Stimulated activated CD8-positive, alpha-beta memory T cell treated with anti-CD3 and anti-CD28 coated beads, Interleukin-2, amount 100 ng/mL, for 48 hours (primary cell): Measurements from ENCODE around the gene STAT4.
"Not testable (repeated sequence)": the region's sequence is repeated elsewhere in the genome, so short reads cannot be mapped to it uniquely, and the experiment has no call there.

ENCODE experiments used
- DNase-seq, 2 donors: peaks; one replicate each; pipeline ENCODE4 v3.0.0-alpha.2; 2020; ENCODE audit warnings: low read depth in 2 of 2

Gene STAT4

DNA sequence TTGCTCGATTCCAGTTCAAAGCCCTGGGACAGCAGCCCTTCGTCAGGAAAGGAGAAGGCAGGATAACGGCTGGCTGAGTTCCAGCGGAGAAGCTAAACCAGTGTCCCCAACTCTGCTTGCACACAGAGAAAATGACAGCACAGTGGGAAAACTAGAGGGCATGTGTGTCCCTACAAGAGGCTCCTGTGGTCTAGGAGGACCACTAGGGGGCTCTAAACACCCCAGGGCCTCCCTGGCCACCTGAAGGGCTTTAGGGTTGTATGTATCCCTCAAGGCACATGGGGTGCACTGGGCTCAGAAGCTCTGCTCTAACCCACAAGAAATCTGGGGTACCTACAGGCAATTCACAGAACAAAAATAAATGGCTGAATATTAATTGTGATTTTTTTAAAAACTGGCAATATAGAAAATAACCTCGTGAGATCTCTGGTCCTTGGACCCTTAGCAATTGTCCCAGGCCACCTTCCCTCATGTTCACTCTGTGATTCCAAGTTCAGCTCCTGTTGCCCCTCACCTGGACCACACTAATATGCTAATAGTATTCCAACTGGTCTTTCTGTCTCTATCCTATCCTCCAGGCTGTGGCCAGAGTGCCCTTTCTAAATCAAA is 154.4 kb downstream of the STAT4 start:
- no peak for DNase-seq

DNA sequence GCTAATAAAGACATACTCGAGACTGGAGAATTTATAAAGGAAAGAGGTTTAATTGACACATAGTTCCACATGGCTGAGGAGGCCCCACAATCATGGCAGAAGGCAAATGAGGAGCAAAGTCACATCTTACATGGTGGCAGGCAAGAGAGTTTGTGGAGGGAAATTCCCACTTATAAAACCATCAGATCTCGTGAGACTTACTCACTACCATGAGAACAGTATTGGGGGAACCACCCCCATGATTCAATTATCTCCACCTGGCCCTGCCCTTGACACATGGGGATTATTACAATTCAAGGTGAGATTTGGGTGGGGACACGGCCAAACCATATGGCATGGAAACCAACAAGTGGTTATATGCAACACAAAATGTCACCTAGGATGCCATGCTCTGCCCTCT is 155.5 kb downstream of the STAT4 start:
- not testable (repeated sequence) for DNase-seq

- no peak for DNase-seq
These were observed 156.6 kb downstream of the STAT4 start for GRCh38 chr2:190994148-190994547.

- no peak for DNase-seq
These were observed 157.5 kb downstream of the STAT4 start for GRCh38 chr2:190993292-190993643.

DNA sequence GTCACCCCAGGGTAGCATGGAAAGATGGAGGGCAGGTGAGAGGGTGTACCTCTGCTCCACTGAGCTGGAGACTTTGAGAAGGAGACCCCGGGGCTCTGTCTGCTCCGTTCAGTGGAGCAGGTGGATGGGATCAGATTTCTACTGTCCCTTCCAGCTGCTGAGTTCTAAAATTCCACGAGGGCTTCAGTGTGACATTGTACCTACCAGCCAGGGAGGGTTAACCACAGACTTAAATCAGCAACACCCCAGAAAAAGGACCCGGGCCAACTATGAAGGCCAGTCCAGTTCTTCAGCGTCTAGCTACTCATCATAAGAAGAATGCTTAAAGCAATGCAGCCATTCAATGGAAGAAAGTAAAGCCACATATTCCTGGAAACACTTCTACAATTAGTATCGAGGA is 160.7 kb downstream of the STAT4 start:
- no peak for DNase-seq

DNA sequence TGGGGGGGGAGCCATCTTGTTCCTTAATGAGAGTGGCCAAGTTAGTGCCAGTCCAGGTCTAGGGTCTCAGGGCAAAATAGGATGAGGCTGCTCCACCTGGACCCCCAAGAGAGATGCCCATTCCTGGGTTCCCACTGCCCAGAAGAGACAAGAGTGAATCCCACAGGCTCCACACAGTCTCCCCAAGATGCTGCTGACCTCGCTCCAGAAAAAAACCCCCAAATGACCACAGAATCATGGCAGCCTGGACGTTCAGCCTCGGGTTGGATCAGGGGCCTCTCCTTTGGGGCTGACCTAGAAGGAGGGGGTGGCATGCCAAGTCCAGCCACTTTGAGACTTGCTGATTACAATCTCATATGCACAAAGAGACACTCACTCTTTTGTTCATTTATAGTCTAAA is 161.9 kb downstream of the STAT4 start:
- DNase-seq: no peak

- DNase-seq: no peak
These were observed 162.9 kb downstream of the STAT4 start for GRCh38 chr2:190987938-190988337.

DNA sequence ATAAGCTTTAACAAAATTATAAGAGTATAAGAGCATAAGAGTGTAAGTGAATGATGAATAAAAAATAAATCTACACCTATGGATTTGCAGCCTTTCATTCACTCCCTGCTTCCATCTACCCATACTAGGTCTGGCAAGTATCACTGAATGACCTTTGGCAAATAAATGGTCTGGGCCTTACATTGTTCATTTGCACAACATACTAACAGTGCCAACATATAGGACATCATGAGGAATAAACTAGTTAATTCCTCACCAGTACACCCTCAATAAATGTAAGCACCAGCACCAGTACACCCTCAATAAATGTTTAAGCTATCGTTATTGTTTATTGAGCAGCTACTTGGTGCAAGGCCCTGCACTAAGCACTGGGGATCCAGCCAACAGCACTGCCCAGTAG is 163.7 kb downstream of the STAT4 start:
- DNase-seq: no peak

DNA sequence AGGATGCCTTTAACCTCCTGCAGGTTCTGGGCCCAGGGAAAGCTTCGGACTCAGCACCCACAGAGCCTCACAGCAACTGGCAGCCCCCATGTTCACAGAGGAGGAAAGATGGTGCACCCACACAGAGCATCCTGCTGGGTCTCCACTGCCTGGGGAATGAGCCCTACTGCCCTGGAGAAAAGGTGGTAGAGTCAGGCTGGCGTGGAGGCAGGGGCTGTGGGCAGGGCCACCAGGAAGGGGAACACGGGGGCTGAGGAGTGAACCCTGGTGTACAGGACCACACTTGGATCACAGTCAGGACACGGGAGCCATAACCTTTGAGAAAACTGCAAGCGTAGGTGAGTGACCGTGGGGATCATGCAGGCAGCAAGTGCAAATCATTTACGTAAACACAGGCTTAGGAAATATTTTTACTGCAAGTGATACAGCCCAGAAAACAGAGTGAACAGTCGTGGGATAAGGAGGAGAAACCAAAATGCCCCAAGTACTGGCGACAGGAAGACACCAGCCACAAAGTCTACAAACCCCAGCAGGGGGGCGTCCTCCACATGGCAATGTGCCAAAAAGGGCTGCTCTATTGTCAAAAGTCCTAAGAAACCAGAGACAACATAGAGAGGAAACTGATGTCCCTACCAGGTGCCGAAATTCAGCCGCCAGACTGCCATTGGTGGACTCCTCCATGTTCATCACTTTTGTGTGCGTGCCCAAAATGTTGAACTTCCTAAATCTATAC is 164.4 kb downstream of the STAT4 start:
- DNase-seq: no peak

- DNase-seq: no peak
These were observed 166.2 kb downstream of the STAT4 start for GRCh38 chr2:190984595-190984994.

- DNase-seq: no peak
These were observed 168.3 kb downstream of the STAT4 start for GRCh38 chr2:190982262-190983034.

GRCh38 chr2:190981733-190982132 is 169.1 kb downstream of the STAT4 start:
- no peak for DNase-seq

DNA sequence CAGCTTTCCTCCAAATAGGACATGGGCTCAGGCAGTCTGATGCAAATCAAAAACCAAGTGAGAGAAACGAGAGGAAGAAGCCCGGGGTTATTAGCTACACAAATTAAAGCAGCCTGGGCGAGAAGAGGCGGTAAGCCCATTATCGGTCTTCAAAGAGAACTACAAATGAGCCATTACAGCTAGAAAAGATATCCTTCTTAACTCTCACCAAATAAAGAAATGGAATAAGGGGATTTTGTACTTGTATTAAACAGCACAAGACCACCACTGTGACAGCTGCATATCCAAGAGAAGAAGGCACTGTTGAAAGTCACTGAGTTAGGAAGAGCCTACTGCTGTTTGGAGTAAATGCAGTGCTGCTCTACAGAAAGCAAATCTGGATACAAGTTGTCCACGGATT is 169.5 kb downstream of the STAT4 start:
- DNase-seq: no peak

GRCh38 chr2:190980630-190981209 is 170.1 kb downstream of the STAT4 start:
- no peak for DNase-seq

GRCh38 chr2:190979906-190980629 is 170.7 kb downstream of the STAT4 start:
- DNase-seq: no peak
